Posterior cingulate gyrus (tissue), 11 donors: ENCODE data around the gene MC1R.
"Not testable (repeated sequence)": the region's sequence is repeated elsewhere in the genome, so short reads cannot be mapped to it uniquely, and the experiment has no call there.

Source experiments
- DNase-seq, 10 donors: peaks; one replicate each; pipeline versions ENCODE4 v3.0.0 to v3.0.0-alpha.2; 2020 to 2021; ENCODE audit warnings: mixed read lengths in 3 of 10
- intact Hi-C: fragments of 100-400 bp; cut with DNase I; formaldehyde crosslinking; loops from one replicate; pipeline ENCODE4 v1.15.1; 2023

Gene MC1R

DNA sequence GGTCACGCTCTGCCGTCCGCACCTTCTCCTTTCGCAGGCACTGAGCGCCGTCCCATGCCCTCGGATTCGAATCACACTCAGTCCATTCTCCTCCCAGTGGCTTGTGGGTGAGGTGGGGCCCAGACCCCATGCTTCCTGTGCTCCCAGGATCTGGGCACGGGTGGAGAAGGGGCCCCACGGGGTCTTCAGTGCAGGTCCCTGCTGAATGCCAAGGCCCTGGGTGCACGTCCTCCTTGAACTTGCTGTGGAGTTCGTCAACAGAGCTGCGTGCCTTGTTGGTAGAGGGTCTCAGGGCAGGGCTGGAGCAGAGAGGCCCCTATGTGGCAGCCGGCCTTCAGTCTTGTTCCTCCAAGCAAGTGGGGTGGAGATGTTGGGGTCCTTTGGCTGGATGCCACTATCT is 7.3 kb upstream of the MC1R start:
- DNase-seq, result no peak
- intact Hi-C loops, result no loop called here

DNA sequence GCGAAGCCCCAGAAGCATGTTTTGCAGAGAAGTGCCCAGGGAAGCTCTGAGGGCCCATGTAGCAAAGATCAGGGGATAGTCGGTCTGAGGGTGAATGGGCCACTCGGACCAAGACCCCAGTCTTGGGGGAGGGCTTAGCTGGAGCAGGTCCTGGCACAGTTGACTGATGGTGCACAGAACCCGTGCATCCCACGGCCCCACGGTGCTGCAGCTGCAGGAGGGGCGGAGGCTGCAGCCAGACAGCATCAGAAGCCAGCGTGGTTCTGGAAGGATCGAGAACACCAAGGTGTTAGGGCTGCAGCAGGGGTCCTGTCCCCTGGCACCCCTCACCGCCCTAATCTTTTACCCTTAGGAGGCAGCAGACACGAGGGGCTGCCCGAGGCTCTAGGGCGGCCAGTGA is 6.5 kb upstream of the MC1R start:
- intact Hi-C loops, result no loop called here
- DNase-seq, result no peak

DNA sequence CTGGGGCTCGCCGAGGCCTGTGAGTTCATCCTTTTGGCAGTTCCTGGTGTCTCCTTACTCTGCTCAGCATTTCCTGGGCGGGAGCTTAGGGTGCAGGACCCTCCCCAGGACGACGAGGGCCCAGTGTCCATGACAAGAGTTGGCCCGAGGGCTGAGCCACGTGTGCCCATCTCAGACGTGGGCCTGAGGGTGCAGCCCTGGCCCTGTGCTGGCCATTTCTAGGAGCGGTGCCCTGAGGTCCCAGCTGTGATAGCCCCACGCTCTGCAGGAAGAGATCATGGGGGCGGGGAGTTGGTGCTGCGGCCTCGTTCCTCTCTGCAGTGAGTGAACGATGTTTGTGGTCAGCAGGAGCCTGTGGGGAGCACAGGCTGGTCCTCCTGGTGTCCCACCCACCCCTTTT is 6.0 kb upstream of the MC1R start:
- intact Hi-C loops, result no loop called here

DNA sequence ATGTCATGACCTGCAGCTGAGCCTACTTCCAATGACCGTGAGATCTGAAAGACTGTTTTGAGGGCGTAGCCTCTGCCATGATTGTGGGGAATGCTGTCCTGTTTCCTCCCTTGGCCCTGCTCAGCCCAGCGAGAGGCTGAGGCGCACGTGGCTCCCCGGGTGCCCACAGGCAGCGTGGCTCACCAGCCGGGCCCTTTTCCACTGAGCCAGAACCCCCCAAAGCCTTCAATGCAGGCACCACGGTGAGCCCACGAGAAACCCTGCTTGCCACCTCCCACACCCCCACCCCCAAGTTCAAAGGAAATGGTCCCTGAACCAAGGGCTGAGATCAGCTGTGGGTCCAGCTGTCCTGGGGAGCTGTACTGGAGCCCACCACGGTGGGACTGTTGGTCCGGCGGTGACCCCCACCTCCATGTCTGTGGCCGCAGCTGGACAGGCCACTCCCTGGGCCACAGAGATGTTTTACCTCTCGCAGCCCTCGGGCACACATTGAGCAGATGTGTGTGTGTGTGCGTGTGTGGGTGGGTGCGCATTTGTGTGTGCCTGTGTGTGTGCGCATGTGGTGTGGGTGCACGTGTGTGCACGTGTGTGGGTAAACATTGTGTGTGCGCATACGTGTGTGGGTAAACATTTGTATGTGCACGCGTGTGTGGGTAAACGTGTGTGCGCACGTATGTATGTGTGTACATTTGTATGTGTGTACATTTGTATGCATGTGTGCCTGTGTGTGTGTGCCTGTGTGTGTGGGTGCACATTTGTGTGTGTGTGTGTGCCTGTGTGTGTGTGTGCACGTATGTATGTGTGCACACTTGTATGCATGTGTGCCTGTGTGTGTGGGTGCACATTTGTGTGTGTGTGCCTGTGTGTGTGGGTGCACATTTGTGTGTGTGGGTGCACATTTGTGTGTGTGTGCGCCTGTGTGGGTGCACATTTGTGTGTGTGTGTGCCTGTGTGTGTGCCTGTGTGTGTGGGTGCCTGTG is 5.0 kb upstream of the MC1R start:
- DNase-seq, result no peak
- intact Hi-C loops, result no loop called here

More for the DNA sequence above, 6.0 kb upstream of the MC1R start:
- DNase-seq, result no peak

DNA sequence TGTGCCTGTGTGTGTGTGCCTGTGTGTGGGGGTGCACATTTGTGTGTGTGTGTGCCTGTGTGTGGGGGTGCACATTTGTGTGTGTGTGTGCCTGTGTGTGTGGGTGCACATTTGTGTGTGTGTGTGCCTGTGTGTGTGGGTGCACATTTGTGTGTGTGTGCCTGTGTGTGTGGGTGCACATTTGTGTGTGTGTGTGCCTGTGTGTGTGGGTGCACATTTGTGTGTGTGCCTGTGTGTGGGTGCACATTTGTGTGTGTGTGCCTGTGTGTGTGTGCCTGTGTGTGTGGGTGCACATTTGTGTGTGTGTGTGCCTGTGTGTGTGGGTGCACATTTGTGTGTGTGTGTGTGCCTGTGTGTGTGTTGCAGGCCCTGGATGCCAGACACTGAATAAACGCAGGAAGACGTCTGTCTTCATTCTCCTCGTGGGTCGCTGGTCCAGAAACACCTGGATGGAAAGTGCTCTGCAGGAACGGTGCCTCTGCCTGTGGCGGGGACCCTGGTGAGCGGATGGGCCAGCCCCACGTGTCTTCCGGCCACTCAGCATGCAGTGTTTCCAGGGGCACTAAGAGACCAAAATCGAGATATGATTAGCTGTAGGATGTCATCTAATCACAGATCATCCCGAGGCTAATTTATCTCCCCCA is 3.9 kb upstream of the MC1R start:
- DNase-seq, intact Hi-C loops: not testable (repeated sequence)

DNA sequence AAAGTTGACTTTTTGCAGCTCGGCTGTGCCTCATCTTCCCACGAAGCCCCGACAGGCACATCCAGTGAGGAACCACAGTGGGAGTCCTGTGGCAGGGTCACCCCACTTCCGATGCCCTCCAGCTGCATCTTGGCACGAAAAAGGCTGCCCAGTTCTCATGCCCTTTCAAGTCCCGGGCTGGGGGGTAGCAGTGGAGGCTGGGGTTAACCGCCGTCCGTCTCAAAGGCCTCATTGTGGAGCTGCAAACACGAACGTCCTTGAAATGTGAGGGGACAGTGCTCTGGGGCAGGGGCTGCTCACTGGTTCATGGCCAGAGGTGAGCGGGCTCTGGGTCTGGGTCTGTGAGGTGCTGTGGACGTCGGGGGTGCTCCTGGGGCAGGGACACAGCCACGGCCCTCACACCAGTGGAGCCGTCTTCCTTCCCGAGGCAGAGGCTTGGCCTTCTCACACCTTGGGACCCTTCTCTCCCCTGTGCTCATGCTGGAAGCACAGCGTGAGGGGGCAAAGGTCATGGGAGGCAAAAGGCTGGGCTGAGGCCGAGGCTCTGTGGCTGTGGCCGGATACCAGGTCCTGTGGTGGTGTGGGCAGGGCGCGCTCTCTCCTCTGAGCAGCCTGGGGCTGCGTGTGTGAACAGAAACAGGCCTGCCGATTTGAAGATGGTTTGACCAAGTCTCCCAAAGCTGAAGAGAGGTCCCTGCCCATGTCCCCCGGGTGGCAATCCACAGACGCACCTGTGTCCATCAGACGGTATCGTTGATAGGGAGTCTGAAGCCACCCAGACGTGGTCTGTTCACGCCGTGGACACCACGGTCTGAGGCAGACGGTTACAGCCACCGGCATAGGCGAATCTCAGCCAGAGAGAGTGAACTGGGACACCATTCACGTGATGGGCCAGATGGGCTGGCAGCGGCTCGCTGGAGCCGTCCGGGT is 3.1 kb upstream of the MC1R start:
- intact Hi-C loops, result no loop called here

DNA sequence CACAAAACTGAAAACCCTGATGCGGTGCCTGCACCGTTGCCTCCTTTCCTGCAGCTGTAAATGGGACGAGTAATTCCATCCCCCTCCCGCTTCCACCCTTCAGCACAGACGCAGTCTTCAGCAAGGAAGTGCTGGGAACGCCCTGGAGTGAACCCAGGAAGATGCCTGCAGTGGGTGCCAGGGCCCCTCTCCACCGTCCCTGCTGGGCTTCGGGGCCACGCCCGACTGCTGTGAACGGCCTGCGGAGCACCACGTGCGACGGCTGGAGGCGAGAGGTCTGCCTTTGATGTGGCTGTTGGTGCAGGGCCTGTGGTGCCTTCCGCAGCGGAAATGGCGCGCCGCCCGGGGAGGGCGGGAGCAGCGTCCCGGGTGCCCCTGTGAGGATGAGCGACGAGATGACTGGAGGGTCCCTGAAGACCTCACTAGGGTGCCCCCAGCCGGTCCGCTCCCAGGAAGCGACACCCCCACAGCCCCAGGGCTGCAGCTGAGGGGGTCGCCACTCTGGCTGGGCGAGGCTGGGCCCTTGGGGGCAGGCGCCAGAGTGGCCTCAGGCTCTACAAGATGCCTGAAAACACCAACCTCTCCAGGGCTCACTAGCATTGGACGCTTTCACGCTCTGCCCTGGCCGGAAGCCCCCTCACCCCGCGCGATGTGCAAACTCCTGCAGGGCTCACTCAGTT is 749 bp upstream of the MC1R start:
- intact Hi-C loops, result no loop called here
- DNase-seq, result peak in 8 of 10 donors; percentile 36 to 91 (median 63)

More for the DNA sequence above, 3.1 kb upstream of the MC1R start:
- peak in 3 of 10 donors; percentile 34 to 46 (median 41) for DNase-seq

DNA sequence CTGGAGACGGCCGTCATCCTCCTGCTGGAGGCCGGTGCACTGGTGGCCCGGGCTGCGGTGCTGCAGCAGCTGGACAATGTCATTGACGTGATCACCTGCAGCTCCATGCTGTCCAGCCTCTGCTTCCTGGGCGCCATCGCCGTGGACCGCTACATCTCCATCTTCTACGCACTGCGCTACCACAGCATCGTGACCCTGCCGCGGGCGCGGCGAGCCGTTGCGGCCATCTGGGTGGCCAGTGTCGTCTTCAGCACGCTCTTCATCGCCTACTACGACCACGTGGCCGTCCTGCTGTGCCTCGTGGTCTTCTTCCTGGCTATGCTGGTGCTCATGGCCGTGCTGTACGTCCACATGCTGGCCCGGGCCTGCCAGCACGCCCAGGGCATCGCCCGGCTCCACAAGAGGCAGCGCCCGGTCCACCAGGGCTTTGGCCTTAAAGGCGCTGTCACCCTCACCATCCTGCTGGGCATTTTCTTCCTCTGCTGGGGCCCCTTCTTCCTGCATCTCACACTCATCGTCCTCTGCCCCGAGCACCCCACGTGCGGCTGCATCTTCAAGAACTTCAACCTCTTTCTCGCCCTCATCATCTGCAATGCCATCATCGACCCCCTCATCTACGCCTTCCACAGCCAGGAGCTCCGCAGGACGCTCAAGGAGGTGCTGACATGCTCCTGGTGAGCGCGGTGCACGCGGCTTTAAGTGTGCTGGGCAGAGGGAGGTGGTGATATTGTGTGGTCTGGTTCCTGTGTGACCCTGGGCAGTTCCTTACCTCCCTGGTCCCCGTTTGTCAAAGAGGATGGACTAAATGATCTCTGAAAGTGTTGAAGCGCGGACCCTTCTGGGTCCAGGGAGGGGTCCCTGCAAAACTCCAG is 1.1 kb downstream of the MC1R start:
- intact Hi-C loops, result no loop called here
- no peak for DNase-seq

DNA sequence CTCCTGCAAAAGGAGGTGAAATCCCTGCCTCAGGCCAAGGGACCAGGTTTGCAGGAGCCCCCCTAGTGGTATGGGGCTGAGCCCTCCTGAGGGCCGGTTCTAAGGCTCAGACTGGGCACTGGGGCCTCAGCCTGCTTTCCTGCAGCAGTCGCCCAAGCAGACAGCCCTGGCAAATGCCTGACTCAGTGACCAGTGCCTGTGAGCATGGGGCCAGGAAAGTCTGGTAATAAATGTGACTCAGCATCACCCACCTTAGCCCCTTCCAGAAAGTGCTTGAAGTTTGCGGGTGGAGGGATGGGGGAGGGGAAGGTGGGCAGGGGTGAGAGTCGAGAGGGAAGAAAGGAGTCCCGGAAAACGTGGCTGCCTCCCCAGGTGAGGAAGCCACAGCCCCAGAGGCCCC is 2.1 kb downstream of the MC1R start:
- no peak for DNase-seq
- intact Hi-C loops, result no loop called here

DNA sequence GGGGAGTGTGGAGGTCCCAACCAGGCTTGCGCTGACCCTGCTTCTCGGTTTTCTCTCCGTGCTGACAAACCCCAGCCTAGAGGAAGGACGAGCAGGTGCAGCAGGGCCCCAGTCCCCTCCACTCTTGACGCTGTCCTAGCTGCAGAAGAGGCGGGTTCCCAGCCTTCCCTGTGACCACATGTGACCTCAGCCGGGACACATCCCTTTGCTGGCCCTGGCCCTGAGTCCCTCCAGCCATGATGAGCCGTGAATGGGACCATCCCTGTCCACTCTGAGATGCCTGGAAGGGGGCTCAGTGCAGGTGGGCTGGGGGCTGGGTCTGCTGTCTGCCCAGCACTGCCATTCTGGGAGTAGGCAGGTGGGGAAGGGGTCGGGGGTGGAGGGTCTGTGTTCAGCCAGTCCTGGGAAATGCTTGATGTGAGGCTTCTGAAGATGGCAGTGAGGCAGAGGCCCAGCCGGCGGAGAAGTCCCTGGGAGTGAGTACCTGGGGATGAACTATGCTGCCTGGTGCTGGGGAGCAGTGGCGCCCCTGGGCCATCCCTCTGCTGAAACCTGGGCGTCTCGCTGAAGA is 2.6 kb downstream of the MC1R start:
- intact Hi-C loops, result no loop called here
- DNase-seq, result peak in 1 of 10 donors; percentile 47

DNA sequence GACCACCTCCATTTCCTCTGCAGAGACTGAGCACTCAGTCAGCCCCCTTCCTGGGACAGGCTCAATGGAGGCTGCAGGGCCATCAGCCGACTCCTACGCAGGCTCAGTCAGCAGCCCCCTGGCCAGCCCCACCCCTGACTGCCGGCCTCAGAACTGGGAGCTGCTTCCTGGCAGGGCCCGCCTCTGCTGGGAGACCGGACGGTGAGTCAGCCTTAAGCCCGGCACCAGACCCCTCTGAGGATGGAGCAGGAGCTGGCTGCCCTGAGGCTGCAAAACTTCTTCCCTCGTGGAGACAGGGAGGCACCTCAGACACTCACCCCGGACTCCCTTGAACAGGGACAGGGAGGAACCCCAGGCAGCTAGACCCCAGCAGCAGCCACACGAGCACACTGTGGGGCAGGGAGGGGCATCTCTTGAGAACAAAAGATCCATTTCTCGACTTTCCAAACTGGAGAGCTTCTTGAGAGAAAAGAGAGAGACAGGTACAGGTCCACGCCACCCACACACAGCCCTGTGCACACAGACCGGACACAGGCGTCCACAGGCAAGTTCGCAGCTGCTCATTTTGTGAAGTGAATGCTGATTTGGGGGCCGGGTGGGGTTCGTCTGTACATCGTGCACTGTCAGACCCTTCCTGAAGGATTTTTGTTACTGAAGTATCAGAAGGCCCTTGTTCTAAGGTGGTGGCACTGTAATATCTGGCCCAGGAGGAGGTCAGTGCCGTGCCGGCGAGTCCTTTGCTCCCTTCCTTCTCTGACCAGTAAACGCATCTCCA is 3.2 kb downstream of the MC1R start:
- peak in 1 of 10 donors; percentile 91 for DNase-seq
- intact Hi-C loops, result no loop called here

DNA sequence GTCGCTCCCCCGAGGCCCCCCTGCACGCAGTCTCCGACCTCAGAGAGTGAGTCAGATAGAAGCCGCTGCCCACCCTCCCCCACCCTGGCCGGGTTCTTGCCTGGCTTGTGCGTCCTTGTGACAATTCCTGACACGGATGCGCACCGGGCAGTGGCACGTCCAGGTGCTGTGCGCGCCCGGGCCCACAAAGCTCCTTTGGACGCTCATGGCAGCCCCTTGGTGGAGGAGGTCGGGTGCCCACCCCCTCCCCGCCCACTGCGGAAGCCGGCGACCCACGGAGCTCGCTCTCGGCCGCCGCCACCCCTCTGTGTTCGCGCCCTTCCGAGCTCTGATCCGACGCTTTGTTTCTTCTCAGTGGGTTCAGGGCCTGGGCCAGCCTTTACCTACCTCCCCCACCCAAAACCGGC is 3.8 kb downstream of the MC1R start:
- peak in 7 of 10 donors; percentile 35 to 93 (median 67) for DNase-seq

DNA sequence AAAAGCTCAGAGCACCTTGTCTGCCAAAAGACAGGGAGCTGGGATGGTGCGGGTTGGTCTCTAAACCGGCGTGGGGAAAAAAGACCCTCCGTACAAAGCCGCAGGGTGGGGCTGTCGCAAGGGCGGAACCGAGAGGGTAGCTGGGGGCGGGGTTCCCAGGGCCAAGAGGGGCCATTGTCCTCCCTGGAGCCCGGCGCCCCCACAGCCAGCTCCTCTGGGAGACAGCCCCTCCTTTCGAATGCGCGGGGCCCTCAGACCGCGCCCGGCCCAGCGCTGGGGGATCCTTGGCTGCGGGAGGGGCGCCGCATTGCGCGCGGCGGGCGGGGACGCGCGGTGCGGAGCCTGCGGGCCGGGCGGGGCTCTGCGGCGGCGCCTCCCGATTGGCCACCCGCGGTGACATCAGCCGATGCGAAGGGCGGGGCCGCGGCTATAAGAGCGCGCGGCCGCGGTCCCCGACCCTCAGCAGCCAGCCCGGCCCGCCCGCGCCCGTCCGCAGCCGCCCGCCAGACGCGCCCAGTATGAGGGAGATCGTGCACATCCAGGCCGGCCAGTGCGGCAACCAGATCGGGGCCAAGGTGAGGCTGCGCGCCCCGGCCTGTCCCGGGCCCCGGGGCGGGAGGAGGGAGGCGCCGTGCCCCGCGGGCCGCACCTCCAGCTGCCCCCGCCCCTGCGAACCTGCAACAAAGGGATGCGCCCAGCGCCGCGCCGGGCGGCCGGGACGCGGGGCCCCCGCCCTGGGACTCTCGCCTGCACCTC is 4.4 kb downstream of the MC1R start, which contains the start of gene TUBB3:
Gene TUBB3 (plus strand): TSS at position 459 of the 756 bp plus-strand sequence. CDS start 60 bp downstream, at position 519.
- intact Hi-C loops, result no loop called here

More for the DNA sequence above, 3.8 kb downstream of the MC1R start:
- intact Hi-C loops, result no loop called here

DNA sequence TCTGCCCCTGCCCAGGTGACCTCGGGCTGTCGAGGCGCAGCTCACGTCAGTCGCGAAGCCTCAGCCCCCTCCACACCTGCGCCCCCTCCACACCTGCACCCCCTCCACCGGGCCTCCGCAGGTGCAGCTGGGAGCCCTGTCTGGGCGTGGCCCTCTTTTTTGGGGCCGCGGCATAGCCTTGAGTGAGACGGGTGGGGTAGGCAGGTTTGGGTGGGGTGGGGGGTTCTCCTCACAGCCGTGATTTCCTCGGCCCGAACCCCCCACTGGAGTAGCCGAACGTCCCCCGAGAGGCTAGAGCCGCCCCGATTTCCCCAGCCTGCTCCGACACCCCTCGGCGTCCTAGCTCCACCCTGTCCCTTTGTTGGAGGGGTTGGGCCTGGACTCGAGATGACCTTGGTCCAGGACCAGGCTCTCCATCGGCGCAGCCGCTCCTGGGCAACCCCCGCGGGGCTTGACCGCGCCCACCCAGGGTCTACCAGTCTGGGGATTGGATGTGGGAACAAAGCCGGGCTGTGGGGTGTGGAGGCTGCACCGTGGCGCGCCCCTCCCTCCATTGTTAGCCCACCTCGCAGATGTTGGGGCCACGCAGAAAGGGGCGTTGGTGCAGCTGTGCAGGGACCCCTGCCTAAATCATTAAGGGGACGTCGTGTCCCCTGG is 5.1 kb downstream of the MC1R start:
- intact Hi-C loops, result no loop called here
- DNase-seq, result no peak

More for the DNA sequence above, 4.4 kb downstream of the MC1R start, which contains the start of gene TUBB3:
- DNase-seq, result peak; percentile 52 to 98 (median 83)

DNA sequence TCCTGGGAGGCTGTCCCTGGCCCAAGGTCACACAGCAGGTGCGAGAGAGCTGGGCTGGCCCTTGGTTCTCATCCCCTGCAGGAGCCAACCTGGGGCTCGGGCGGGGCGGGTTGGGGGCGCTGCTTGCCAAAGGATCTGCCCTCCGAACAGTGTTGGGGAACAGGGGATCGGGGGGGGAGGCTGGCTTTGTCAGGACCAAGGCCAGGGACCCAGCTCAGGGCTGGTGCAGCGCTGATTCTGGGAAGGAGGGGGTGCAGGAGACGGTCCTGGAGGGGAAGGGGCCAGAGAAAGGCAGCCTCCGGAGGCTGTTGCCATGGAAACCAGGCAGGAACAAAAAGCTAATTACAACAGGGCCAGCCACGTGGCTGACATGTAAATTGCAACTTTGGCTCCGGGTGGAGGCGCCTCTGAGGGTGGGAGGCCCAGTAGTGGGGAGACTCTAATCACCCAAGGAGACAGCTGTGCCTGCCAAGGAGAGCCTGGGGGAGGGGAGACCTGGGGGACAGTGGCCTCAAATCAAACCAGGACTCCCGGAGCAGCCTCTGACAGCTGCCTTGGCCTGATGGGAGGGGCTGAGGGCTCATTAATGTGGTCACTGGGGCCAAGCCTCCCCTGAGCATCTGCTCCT is 5.7 kb downstream of the MC1R start:
- peak in 4 of 10 donors; percentile 33 to 93 (median 40) for DNase-seq

DNA sequence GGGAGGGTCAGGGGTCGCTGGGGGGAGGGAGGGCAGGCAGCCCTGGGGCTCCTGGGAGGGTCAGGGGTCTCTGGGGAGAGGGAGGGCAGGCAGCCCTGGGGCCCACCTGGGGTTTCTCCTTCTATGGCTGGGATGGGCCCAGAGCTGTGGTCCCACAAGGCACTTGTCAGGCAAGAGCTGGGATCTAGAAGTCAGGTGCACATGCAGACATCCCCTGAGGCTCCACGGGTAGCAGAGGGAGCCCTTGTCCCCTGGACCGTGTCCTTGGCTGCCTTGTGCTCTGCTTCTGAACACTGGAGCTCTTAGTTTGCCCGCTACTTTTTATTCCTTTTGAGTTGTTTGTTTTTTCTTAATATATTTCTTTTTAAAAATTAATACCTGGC is 6.3 kb downstream of the MC1R start:
- DNase-seq, result no peak
- intact Hi-C loops, result no loop called here

More for the DNA sequence above, 5.7 kb downstream of the MC1R start:
- intact Hi-C loops, result no loop called here
